ENCODE data around the gene TCF4.

- no peak for TF ChIP-seq EP300 (IDR thresholded peaks at IDR 0.05)
- TF ChIP-seq, protein P1, sequence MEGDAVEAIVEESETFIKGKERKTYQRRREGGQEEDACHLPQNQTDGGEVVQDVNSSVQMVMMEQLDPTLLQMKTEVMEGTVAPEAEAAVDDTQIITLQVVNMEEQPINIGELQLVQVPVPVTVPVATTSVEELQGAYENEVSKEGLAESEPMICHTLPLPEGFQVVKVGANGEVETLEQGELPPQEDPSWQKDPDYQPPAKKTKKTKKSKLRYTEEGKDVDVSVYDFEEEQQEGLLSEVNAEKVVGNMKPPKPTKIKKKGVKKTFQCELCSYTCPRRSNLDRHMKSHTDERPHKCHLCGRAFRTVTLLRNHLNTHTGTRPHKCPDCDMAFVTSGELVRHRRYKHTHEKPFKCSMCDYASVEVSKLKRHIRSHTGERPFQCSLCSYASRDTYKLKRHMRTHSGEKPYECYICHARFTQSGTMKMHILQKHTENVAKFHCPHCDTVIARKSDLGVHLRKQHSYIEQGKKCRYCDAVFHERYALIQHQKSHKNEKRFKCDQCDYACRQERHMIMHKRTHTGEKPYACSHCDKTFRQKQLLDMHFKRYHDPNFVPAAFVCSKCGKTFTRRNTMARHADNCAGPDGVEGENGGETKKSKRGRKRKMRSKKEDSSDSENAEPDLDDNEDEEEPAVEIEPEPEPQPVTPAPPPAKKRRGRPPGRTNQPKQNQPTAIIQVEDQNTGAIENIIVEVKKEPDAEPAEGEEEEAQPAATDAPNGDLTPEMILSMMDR (IDR thresholded peaks at IDR 0.05), result no peak
- no peak for TF ChIP-seq POLR2AphosphoS5 (IDR thresholded peaks at IDR 0.05)
Observed at GRCh38 chr18:55443776-55444175, 144.2 kb downstream of the TCF4 start.

Measured in suprapubic skin (tissue), 4 donors.